ENCODE measurements around the gene SCFD1.

Gene SCFD1

GRCh38 chr14:30753452-30753851, 131.3 kb downstream of the SCFD1 start:
- Histone ChIP-seq H3K27ac (ENCODE audit: low read depth, low read length) (no peak overlapping the region), H3F3A (ENCODE audit: control insufficient read depth, insufficient read depth) (no peaks in the 10 kb centered on the region), H4K20me1 (ENCODE audit: control insufficient read depth, insufficient read depth, low read depth, low read length) (no peaks in the 10 kb centered on the region), H3K4me2 (ENCODE audit: low read length) (no peak overlapping the region), H3K4me3 (ENCODE audit: low read length) (no peak overlapping the region), H3K27me3 (ENCODE audit: control insufficient read depth, low read length) (peaks cover 3% of the 10 kb centered on the region; the same call in 1 of the 2 replicates), H3K9me2 (replicated peaks; ENCODE audit: control insufficient read depth, low read length) (no peaks in the 10 kb centered on the region), H3K79me2 (ENCODE audit: control insufficient read depth, low read length) (no peaks in the 10 kb centered on the region), H3K9me3 (ENCODE audit: control insufficient read depth, insufficient read depth, low read length) (no peaks in the 10 kb centered on the region), H3K36me3 (ENCODE audit: control insufficient read depth, low read length) (no peaks in the 10 kb centered on the region), H3K4me1 (ENCODE audit: control insufficient read depth, low read length) (no peaks in the 10 kb centered on the region)
- TF ChIP-seq, protein P1, sequence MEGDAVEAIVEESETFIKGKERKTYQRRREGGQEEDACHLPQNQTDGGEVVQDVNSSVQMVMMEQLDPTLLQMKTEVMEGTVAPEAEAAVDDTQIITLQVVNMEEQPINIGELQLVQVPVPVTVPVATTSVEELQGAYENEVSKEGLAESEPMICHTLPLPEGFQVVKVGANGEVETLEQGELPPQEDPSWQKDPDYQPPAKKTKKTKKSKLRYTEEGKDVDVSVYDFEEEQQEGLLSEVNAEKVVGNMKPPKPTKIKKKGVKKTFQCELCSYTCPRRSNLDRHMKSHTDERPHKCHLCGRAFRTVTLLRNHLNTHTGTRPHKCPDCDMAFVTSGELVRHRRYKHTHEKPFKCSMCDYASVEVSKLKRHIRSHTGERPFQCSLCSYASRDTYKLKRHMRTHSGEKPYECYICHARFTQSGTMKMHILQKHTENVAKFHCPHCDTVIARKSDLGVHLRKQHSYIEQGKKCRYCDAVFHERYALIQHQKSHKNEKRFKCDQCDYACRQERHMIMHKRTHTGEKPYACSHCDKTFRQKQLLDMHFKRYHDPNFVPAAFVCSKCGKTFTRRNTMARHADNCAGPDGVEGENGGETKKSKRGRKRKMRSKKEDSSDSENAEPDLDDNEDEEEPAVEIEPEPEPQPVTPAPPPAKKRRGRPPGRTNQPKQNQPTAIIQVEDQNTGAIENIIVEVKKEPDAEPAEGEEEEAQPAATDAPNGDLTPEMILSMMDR (IDR thresholded peaks at IDR 0.05; ENCODE audit: low read depth, low read length, poor library complexity, severe bottlenecking) = no peak
- TF ChIP-seq EZH2phosphoT487 (IDR thresholded peaks at IDR 0.05; ENCODE audit: borderline replicate concordance, low read length) = no peak

GRCh38 chr14:30754778-30755177, 132.7 kb downstream of the SCFD1 start:
- Histone ChIP-seq H3K9me2 (replicated peaks; ENCODE audit: control insufficient read depth, low read length) (no peaks in the 10 kb centered on the region), H4K20me1 (ENCODE audit: control insufficient read depth, insufficient read depth, low read depth, low read length) (no peaks in the 10 kb centered on the region), H3K27ac (ENCODE audit: low read depth, low read length) (no peak overlapping the region), H3K27me3 (ENCODE audit: control insufficient read depth, low read length) (no peaks in the 10 kb centered on the region; the same call in 1 of the 2 replicates), H3K4me3 (ENCODE audit: low read length) (no peak overlapping the region), H3K4me2 (ENCODE audit: low read length) (no peak overlapping the region), H3K36me3 (ENCODE audit: control insufficient read depth, low read length) (no peaks in the 10 kb centered on the region), H3K9me3 (ENCODE audit: control insufficient read depth, insufficient read depth, low read length) (no peaks in the 10 kb centered on the region), H3F3A (ENCODE audit: control insufficient read depth, insufficient read depth) (no peaks in the 10 kb centered on the region), H3K4me1 (ENCODE audit: control insufficient read depth, low read length) (no peaks in the 10 kb centered on the region), H3K79me2 (ENCODE audit: control insufficient read depth, low read length) (no peaks in the 10 kb centered on the region)
- no peak for TF ChIP-seq EZH2phosphoT487 (IDR thresholded peaks at IDR 0.05; ENCODE audit: borderline replicate concordance, low read length)
- TF ChIP-seq, protein P1 (IDR thresholded peaks at IDR 0.05; ENCODE audit: low read depth, low read length, poor library complexity, severe bottlenecking) = no peak

GRCh38 chr14:30756594-30756993, 134.5 kb downstream of the SCFD1 start:
- no peaks in the 10 kb centered on the region for H3K4me1 ChIP-seq (ENCODE audit: control insufficient read depth, low read length)
- H4K20me1 ChIP-seq (ENCODE audit: control insufficient read depth, insufficient read depth, low read depth, low read length) = no peaks in the 10 kb centered on the region
- H3K9me3 ChIP-seq (ENCODE audit: control insufficient read depth, insufficient read depth, low read length) = no peaks in the 10 kb centered on the region
- no peaks in the 10 kb centered on the region for H3K79me2 ChIP-seq (ENCODE audit: control insufficient read depth, low read length)
- no peak overlapping the region for H3K27ac ChIP-seq (ENCODE audit: low read depth, low read length)
- H3K36me3 ChIP-seq (ENCODE audit: control insufficient read depth, low read length) = no peaks in the 10 kb centered on the region
- H3K4me3 ChIP-seq (ENCODE audit: low read length) = no peak overlapping the region
- H3F3A ChIP-seq (ENCODE audit: control insufficient read depth, insufficient read depth) = no peaks in the 10 kb centered on the region
- peaks cover 2% of the 10 kb centered on the region; the same call in 1 of the 2 replicates for H3K27me3 ChIP-seq (ENCODE audit: control insufficient read depth, low read length)
- no peak overlapping the region for H3K4me2 ChIP-seq (ENCODE audit: low read length)
- no peaks in the 10 kb centered on the region for H3K9me2 ChIP-seq (replicated peaks; ENCODE audit: control insufficient read depth, low read length)
- no peak for TF ChIP-seq EZH2phosphoT487 (IDR thresholded peaks at IDR 0.05; ENCODE audit: borderline replicate concordance, low read length)
- TF ChIP-seq, protein P1 (IDR thresholded peaks at IDR 0.05; ENCODE audit: low read depth, low read length, poor library complexity, severe bottlenecking) = no peak

Measured in DOHH2 (cell line).